ENCODE data around the gene GNL1. TPM values are rescaled to one million over a fixed set of nuclear protein-coding genes. Genes with fewer than 3 reads are reported as not detected.

The GNL1 gene
- total and polyA plus RNA-seq, 10 of the 15 experiments (the other 5 are each of a cell fraction or from before 2014, with no cell fraction given) = 0.18 to 64.5 (median 45.5) TPM

GRCh38 chr6:30541515-30542403 lies 14.5 kb downstream of the GNL1 start:
- ChIA-PET RAD21 (ENCODE audit: unreplicated experiment) (interaction anchor here (0.6 to 8.4 kb wide), 24 partner anchors 9 to 546 kb away, joined by 3 to 159 read pairs (median 4); partner anchors contain the start of gene PRR3), SMC1A (ENCODE audit: uncharacterized antibody, unreplicated experiment) (interaction anchor here (0.7 to 12.5 kb wide), 33 partner anchors 11 to 546 kb away, joined by 3 to 221 read pairs (median 4); partner anchors contain the start of genes ABCF1, DHX16 and VARS2), POLR2A (interaction anchor here (0.7 to 1.2 kb wide), 11 partner anchors 12 to 216 kb away, joined by 3 to 5 read pairs (median 3); no protein-coding TSS in a partner anchor), CTCF (interaction anchor here (0.6 to 15.6 kb wide), 53 partner anchors 12 to 731 kb away, joined by 3 to 480 read pairs (median 5); partner anchors contain the start of genes ABCF1, ATAT1, DDR1 and DHX16)
- H3K36me3 ChIP-seq (ENCODE audit: control insufficient read depth in 2 of 2, insufficient read depth in 2 of 2, low read length in 1 of 2) = peaks cover 0 to 1% of the 10 kb centered on the region in 2 experiments; a peak in 1 of 4 replicates
- FAIRE-seq (peak; percentile 92), DNase-seq (ENCODE audit: low read depth, low spot score) (peak; percentile 62), ATAC-seq (peak; percentile 88)
- BruUV-seq (replicated peaks) = no TSS peak
- no peak overlapping the region for H3K9ac ChIP-seq (ENCODE audit: control insufficient read depth, insufficient read depth, low read length)
- peaks cover 7% of the 10 kb centered on the region; the same call in 1 of the 2 replicates for H3K4me1 ChIP-seq (ENCODE audit: control insufficient read depth, insufficient read depth, low read length)
- intact Hi-C loops (cut with micrococcal nuclease; ENCODE audit: unreplicated experiment) = loop anchor here (1.0 to 5.0 kb wide), 5 partner anchors 55 to 545 kb away; partner anchors contain the start of gene DHX16
- H3K4me3 ChIP-seq = peak overlapping the region; percentile 60
- under 1% methylated on average over 23 of the region's 23 CpGs for WGBS (ENCODE audit: insufficient coverage, insufficient replicate concordance, low lambda C conversion rate, missing lambda C conversion rate)
- in situ Hi-C loops (cut with MboI) = no loop called here
- H4K20me1 ChIP-seq (ENCODE audit: control insufficient read depth, insufficient read depth) = no peaks in the 10 kb centered on the region
- peak overlapping the region; percentile 80 for H3K4me2 ChIP-seq (ENCODE audit: control insufficient read depth, insufficient read depth)
- H3K9me3 ChIP-seq (replicated peaks; ENCODE audit: control insufficient read depth, insufficient read depth, low read length) = no peaks in the 10 kb centered on the region
- H2AFZ ChIP-seq (ENCODE audit: control insufficient read depth, low read depth, low read length) = peak overlapping the region; percentile 67
- no peaks in the 10 kb centered on the region for H3K27me3 ChIP-seq (replicated peaks in 1 of 2; ENCODE audit: control insufficient read depth in 2 of 2, insufficient read depth in 2 of 2, low read length in 1 of 2)
- no peaks in the 10 kb centered on the region for H3K79me2 ChIP-seq (ENCODE audit: control insufficient read depth, insufficient read depth, low read length)
- H3K27ac ChIP-seq (ENCODE audit: control insufficient read depth, insufficient read depth) = no peak overlapping the region
- no peak; the same call in 1 of the 2 replicates for TF ChIP-seq RELB (IDR thresholded peaks at IDR 0.05; ENCODE audit: low read depth)
- no peak for TF ChIP-seq ZNF274 (IDR thresholded peaks at IDR 0.05; ENCODE audit: insufficient read depth, insufficient read length)
- TF ChIP-seq BMI1 (IDR thresholded peaks at IDR 0.05; ENCODE audit: borderline replicate concordance) = 0 out of 2 replicates have a peak, but pooled peaks have one; percentile 16
- no peak for TF ChIP-seq ESRRA (IDR thresholded peaks at IDR 0.05; ENCODE audit: low read length)
- no peak for TF ChIP-seq FOS (IDR thresholded peaks at IDR 0.05; ENCODE audit: borderline replicate concordance, extremely low read depth, insufficient read length)
- peak; percentile 81; the same call in 1 of the 2 replicates for TF ChIP-seq SMC3 (IDR thresholded peaks at IDR 0.05; ENCODE audit: borderline replicate concordance, low read length)
- TF ChIP-seq TCF7 (IDR thresholded peaks at IDR 0.05; ENCODE audit: borderline replicate concordance) = no peak
- TF ChIP-seq TARDBP (IDR thresholded peaks at IDR 0.05; ENCODE audit: borderline replicate concordance) = no peak
- no peak for TF ChIP-seq PBX3 (IDR thresholded peaks at IDR 0.05; ENCODE audit: insufficient replicate concordance, low read depth, low read length)
- TF ChIP-seq, protein P1, sequence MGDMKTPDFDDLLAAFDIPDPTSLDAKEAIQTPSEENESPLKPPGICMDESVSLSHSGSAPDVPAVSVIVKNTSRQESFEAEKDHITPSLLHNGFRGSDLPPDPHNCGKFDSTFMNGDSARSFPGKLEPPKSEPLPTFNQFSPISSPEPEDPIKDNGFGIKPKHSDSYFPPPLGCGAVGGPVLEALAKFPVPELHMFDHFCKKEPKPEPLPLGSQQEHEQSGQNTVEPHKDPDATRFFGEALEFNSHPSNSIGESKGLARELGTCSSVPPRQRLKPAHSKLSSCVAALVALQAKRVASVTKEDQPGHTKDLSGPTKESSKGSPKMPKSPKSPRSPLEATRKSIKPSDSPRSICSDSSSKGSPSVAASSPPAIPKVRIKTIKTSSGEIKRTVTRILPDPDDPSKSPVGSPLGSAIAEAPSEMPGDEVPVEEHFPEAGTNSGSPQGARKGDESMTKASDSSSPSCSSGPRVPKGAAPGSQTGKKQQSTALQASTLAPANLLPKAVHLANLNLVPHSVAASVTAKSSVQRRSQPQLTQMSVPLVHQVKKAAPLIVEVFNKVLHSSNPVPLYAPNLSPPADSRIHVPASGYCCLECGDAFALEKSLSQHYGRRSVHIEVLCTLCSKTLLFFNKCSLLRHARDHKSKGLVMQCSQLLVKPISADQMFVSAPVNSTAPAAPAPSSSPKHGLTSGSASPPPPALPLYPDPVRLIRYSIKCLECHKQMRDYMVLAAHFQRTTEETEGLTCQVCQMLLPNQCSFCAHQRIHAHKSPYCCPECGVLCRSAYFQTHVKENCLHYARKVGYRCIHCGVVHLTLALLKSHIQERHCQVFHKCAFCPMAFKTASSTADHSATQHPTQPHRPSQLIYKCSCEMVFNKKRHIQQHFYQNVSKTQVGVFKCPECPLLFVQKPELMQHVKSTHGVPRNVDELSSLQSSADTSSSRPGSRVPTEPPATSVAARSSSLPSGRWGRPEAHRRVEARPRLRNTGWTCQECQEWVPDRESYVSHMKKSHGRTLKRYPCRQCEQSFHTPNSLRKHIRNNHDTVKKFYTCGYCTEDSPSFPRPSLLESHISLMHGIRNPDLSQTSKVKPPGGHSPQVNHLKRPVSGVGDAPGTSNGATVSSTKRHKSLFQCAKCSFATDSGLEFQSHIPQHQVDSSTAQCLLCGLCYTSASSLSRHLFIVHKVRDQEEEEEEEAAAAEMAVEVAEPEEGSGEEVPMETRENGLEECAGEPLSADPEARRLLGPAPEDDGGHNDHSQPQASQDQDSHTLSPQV (IDR thresholded peaks at IDR 0.05) = 0 out of 2 replicates have a peak, but pooled peaks have one; percentile 22
- TF ChIP-seq, protein P2, sequence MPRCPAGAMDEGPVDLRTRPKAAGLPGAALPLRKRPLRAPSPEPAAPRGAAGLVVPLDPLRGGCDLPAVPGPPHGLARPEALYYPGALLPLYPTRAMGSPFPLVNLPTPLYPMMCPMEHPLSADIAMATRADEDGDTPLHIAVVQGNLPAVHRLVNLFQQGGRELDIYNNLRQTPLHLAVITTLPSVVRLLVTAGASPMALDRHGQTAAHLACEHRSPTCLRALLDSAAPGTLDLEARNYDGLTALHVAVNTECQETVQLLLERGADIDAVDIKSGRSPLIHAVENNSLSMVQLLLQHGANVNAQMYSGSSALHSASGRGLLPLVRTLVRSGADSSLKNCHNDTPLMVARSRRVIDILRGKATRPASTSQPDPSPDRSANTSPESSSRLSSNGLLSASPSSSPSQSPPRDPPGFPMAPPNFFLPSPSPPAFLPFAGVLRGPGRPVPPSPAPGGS (IDR thresholded peaks at IDR 0.05; ENCODE audit: borderline replicate concordance, insufficient read depth, low read depth, low read length, poor library complexity, severe bottlenecking) = no peak
- no peak for TF ChIP-seq ZNF384 (IDR thresholded peaks at IDR 0.05; ENCODE audit: borderline replicate concordance, low read depth, low read length)

Data from GM12878 (cell line).